HCT116 (cell line): Measurements from ENCODE around the gene APOA1. TPM values are rescaled to one million over a fixed set of nuclear protein-coding genes. Genes with fewer than 3 reads are reported as not detected.

Experiments used
- ATAC-seq: fragments of 200-7000 bp; cut with Tn5 transposase; 2 replicates; pipeline ENCODE4 v1.9.1; 2020; ENCODE audit warnings: mild to moderate bottlenecking, moderate library complexity
- BruUV-seq: library from RNA; stranded (reverse); fragments of 400-500 nt; replicated peaks from 2 replicates; lab custom pipeline; 2021; lab: Mats Ljungman, UMichigan
- CTCF ChIA-PET: fragments of 300-600 bp; sonication (Branson Sonifier 250); formaldehyde crosslinking; loops from one replicate; lab custom pipeline; 2021; ENCODE audit warnings: antibody characterized with exemption; lab: Charles Lee
- POLR2A ChIA-PET: fragments of 300-600, 350-600 bp; sonication (Branson Sonifier 250); formaldehyde crosslinking; loops from one replicate; lab custom pipeline; 2021; ENCODE audit warnings: antibody characterized with exemption; lab: Charles Lee
- RAD21 ChIA-PET, 2 experiments: fragments of 300-600 bp; sonication (Branson Sonifier 250); formaldehyde crosslinking; loops; one replicate each; lab custom pipeline; 2023; ENCODE audit warnings: low total read pairs in 2 of 2; ENCODE audit not compliant: uncharacterized antibody in 2 of 2, unreplicated experiment in 2 of 2, low non-redundant PET in 1 of 2; lab: Charles Lee
- DNase-seq: peaks from one replicate; pipeline ENCODE4 v3.0.0-alpha.2; 2010; ENCODE audit warnings: low read depth, low spot score
- H2AFZ ChIP-seq: fragments of 200-600 bp; shearing (Covaris generic), sonication (generic); 2 replicates; pipeline ENCODE4 v1.6.1; 2017; ENCODE audit warnings: low read depth, mixed run types, mixed read lengths, antibody characterized with exemption, low read length; ENCODE audit not compliant: poor library complexity, severe bottlenecking
- H3K27ac ChIP-seq: 2 replicates; pipeline ENCODE4 v1.5.1; 2012; ENCODE audit warnings: low read depth, low read length
- H3K27me3 ChIP-seq: fragments of 200-600 bp; sonication (generic); 2 replicates; pipeline ENCODE4 v1.6.1; 2016; ENCODE audit warnings: mixed run types, low read length, mixed read lengths; ENCODE audit not compliant: insufficient read depth
- H3K36me3 ChIP-seq, 2 experiments: fragments of 200-500 bp in 1 of 2; fragments of 200-600 bp in 1 of 2; sonication (Bioruptor generic) in 1 of 2; sonication (generic) in 1 of 2; 2 replicates each; pipeline versions ENCODE4 v1.5.1 to v1.6.1; 2014 to 2016; ENCODE audit warnings: low read length in 2 of 2, inconsistent platforms in 1 of 2, mixed read lengths in 1 of 2, mixed run types in 1 of 2; ENCODE audit not compliant: insufficient read depth in 2 of 2, control insufficient read depth in 1 of 2
- H3K4me1 ChIP-seq, 2 experiments: fragments of 200-600 bp in 1 of 2; sonication (generic) in 1 of 2; 2 replicates each; pipeline versions ENCODE4 v1.5.1 to v1.6.1; 2012 to 2017; ENCODE audit warnings: low read length in 2 of 2, inconsistent platforms in 1 of 2, mild to moderate bottlenecking in 1 of 2, mixed read lengths in 1 of 2, mixed run types in 1 of 2, moderate library complexity in 1 of 2; ENCODE audit not compliant: insufficient read depth in 2 of 2, control insufficient read depth in 1 of 2
- H3K4me2 ChIP-seq: fragments of 200-600 bp; sonication (generic); 2 replicates; pipeline ENCODE4 v1.6.1; 2017; ENCODE audit warnings: mixed run types, low read length, mixed read lengths
- H3K4me3 ChIP-seq, 2 experiments: fragments of 200-600 bp in 1 of 2; sonication (generic) in 1 of 2; replicated peaks in 1 of 2; 2 replicates each; pipeline ENCODE4 v1.5.1; 2011 to 2016; ENCODE audit warnings: low read length in 2 of 2, control low read depth in 1 of 2, low read depth in 1 of 2, mild to moderate bottlenecking in 1 of 2, mixed read lengths in 1 of 2, mixed run types in 1 of 2
- H3K79me2 ChIP-seq: fragments of 200-600 bp; sonication (generic); 2 replicates; pipeline ENCODE4 v1.6.1; 2017; ENCODE audit warnings: mild to moderate bottlenecking, mixed run types, low read length, moderate library complexity, mixed read lengths; ENCODE audit not compliant: insufficient read depth
- H3K9ac ChIP-seq: fragments of 200-600 bp; sonication (generic); 2 replicates; pipeline ENCODE4 v1.6.1; 2016; ENCODE audit warnings: low read length, mixed read lengths
- H3K9me2 ChIP-seq: fragments of 200-600 bp; sonication (generic), shearing (Covaris generic); 2 replicates; pipeline ENCODE4 v1.6.1; 2017; ENCODE audit warnings: mixed run types, mild to moderate bottlenecking, moderate library complexity; ENCODE audit not compliant: insufficient read depth
- H3K9me3 ChIP-seq, 2 experiments: fragments of 200-500 bp in 1 of 2; fragments of 200-600 bp in 1 of 2; sonication (Bioruptor generic) in 1 of 2; sonication (generic) in 1 of 2; 2 replicates each; pipeline ENCODE4 v1.6.1; 2014 to 2017; ENCODE audit warnings: low read length in 2 of 2, mixed read lengths in 2 of 2, inconsistent platforms in 1 of 2, low read depth in 1 of 2, mild to moderate bottlenecking in 1 of 2, mixed run types in 1 of 2, moderate library complexity in 1 of 2; ENCODE audit not compliant: control insufficient read depth in 1 of 2, insufficient read depth in 1 of 2
- H4K20me1 ChIP-seq: fragments of 200-600 bp; sonication (generic), shearing (Covaris generic); 2 replicates; pipeline ENCODE4 v1.6.1; 2017; ENCODE audit warnings: mixed run types, mild to moderate bottlenecking, moderate library complexity; ENCODE audit not compliant: insufficient read depth
- CBX3 ChIP-seq: IDR thresholded peaks from 2 replicates; pipeline ENCODE4 v1.6.1; 2012; ENCODE audit warnings: low read depth
- CEBPB ChIP-seq: IDR thresholded peaks from 2 replicates; pipeline ENCODE4 v1.6.1; 2012; ENCODE audit warnings: low read depth
- EGR1 ChIP-seq: IDR thresholded peaks from 2 replicates; pipeline ENCODE4 v1.6.1; 2012; ENCODE audit warnings: low read depth
- ELF1 ChIP-seq: IDR thresholded peaks from 2 replicates; pipeline ENCODE4 v1.6.1; 2012; ENCODE audit warnings: low read depth, borderline replicate concordance
- EZH2 ChIP-seq: fragments of 200-600 bp; sonication (generic); IDR thresholded peaks from 2 replicates; pipeline ENCODE4 v1.6.1; 2017; ENCODE audit warnings: antibody characterized with exemption, mixed run types
- EZH2phosphoT487 ChIP-seq: fragments of 200-600 bp; IDR thresholded peaks from 2 replicates; pipeline ENCODE4 v1.6.1; 2018; ENCODE audit warnings: antibody characterized with exemption, borderline replicate concordance
- FOSL1 ChIP-seq: IDR thresholded peaks from 2 replicates; pipeline ENCODE4 v1.6.1; 2012; ENCODE audit warnings: low read depth
- JUND ChIP-seq: IDR thresholded peaks from 2 replicates; pipeline ENCODE4 v1.6.1; 2012
- POLR2A ChIP-seq: IDR thresholded peaks from 2 replicates; pipeline ENCODE4 v1.7.0; 2011; ENCODE audit warnings: borderline replicate concordance; ENCODE audit not compliant: insufficient read depth, insufficient read length; ENCODE audit errors: extremely low read depth
- POLR2AphosphoS5 ChIP-seq: IDR thresholded peaks from 2 replicates; pipeline ENCODE4 v1.6.1; 2011; ENCODE audit warnings: mild to moderate bottlenecking, low read depth, low read length, moderate library complexity
- RAD21 ChIP-seq: IDR thresholded peaks from 2 replicates; pipeline ENCODE4 v1.6.1; 2012; ENCODE audit warnings: low read depth, mild to moderate bottlenecking
- SIN3A ChIP-seq: IDR thresholded peaks from 2 replicates; pipeline ENCODE4 v1.6.1; 2012; ENCODE audit warnings: low read depth
- SP1 ChIP-seq: IDR thresholded peaks from 2 replicates; pipeline ENCODE4 v1.6.1; 2012; ENCODE audit warnings: low read depth
- YY1 ChIP-seq: IDR thresholded peaks from 2 replicates; pipeline ENCODE4 v1.6.1; 2011; ENCODE audit warnings: low read length, low read depth, moderate library complexity, mild to moderate bottlenecking; ENCODE audit not compliant: insufficient replicate concordance; ENCODE audit errors: extremely low read depth
- ZNF274 ChIP-seq: fragments of 200-500 bp; sonication (Bioruptor generic); IDR thresholded peaks from 2 replicates; pipeline ENCODE4 v1.6.1; 2014; ENCODE audit warnings: mild to moderate bottlenecking, low read depth, low read length, inconsistent platforms
- intact Hi-C: fragments of 100-400 bp; cut with micrococcal nuclease; formaldehyde crosslinking; loops from 2 replicates; pipeline ENCODE4 v1.10.0; 2022
- total RNA-seq: library from RNA; stranded (reverse); gene quantifications from one replicate; pipeline ENCODE4 v1.2.1, GENCODE V29; 2021; ENCODE audit not compliant: unreplicated experiment
- TF ChIP-seq, protein P1 (sequence below): IDR thresholded peaks from 2 replicates; pipeline ENCODE4 v1.6.1; 2012; ENCODE audit warnings: low read depth
- TF ChIP-seq, protein P2 (sequence below): IDR thresholded peaks from 2 replicates; pipeline ENCODE4 v1.6.1; 2012
- TF ChIP-seq, protein P3 (sequence below), 3 experiments: fragments of 200-600 bp in 1 of 3; sonication (generic) in 1 of 3; IDR thresholded peaks in 2 of 3; conservative IDR thresholded peaks in 1 of 3; 2 replicates each; pipeline ENCODE4 v1.5.1; 2012 to 2017; ENCODE audit warnings: low read depth in 2 of 3, low read length in 2 of 3, antibody characterized with exemption in 1 of 3, borderline replicate concordance in 1 of 3, control low read depth in 1 of 3, mild to moderate bottlenecking in 1 of 3, mixed read lengths in 1 of 3, mixed run types in 1 of 3, moderate library complexity in 1 of 3; ENCODE audit not compliant: insufficient read depth in 1 of 3
- TF ChIP-seq, protein P4 (sequence below): IDR thresholded peaks from 2 replicates; pipeline ENCODE4 v1.6.1; 2012

APOA1 gene
- total RNA-seq, 1 experiment from 2014 or later = 2.0 TPM

DNA sequence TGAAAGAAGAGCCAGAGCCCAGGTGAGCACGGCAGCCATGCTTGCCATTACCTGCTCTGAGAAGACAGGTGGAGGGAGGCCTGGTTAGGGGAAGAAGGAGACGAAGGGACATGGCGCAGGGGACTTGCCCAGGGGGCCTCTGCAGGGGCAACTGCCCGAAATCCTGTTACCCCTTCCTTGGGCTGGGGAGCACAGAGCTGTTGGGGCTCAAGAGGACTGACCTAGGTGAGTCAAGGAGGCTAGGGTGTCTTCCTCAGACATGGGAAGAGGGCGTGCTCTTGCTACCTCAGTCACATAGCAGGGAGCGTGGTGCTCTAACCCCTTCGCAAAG is 45.6 kb downstream of the APOA1 start, which contains the start of gene APOA5:
APOA5 (minus strand) TSS at position 67 of the 331 bp plus-strand sequence; CDS start at position 48, 19 bp downstream.
- no peaks in the 10 kb centered on the region for H3K9me2 ChIP-seq
- H3K27me3 ChIP-seq = no peaks in the 10 kb centered on the region
- peaks cover 10 to 35% of the 10 kb centered on the region in 2 experiments for H3K4me1 ChIP-seq
- intact Hi-C loops = loop anchor here (1.0 to 5.0 kb wide), 3 partner anchors 45 to 436 kb away; no protein-coding TSS in a partner anchor
- RAD21 ChIA-PET = interaction anchor here (0.9 to 1.1 kb wide), 4 partner anchors 44 to 435 kb away, joined by 3 to 14 read pairs (median 6); no protein-coding TSS in a partner anchor
- H3K4me2 ChIP-seq = peak within 1 kb of the TSS; percentile 31; the same call in 1 of the 2 replicates
- H3K79me2 ChIP-seq = peaks cover 11% of the 10 kb centered on the region
- H3K36me3 ChIP-seq = no peaks in the 10 kb centered on the region
- H3K4me3 ChIP-seq = no peak within 1 kb of the TSS
- TF ChIP-seq POLR2A (no peak), ZNF274 (no peak), POLR2AphosphoS5 (no peak), EZH2phosphoT487 (no peak), EGR1 (no peak), YY1 (no peak), ELF1 (no peak), EZH2 (no peak), RAD21 (no peak), CEBPB (no peak), CBX3 (no peak), FOSL1 (no peak), SIN3A (no peak), JUND (no peak), SP1 (no peak)
- TF ChIP-seq, protein P1, sequence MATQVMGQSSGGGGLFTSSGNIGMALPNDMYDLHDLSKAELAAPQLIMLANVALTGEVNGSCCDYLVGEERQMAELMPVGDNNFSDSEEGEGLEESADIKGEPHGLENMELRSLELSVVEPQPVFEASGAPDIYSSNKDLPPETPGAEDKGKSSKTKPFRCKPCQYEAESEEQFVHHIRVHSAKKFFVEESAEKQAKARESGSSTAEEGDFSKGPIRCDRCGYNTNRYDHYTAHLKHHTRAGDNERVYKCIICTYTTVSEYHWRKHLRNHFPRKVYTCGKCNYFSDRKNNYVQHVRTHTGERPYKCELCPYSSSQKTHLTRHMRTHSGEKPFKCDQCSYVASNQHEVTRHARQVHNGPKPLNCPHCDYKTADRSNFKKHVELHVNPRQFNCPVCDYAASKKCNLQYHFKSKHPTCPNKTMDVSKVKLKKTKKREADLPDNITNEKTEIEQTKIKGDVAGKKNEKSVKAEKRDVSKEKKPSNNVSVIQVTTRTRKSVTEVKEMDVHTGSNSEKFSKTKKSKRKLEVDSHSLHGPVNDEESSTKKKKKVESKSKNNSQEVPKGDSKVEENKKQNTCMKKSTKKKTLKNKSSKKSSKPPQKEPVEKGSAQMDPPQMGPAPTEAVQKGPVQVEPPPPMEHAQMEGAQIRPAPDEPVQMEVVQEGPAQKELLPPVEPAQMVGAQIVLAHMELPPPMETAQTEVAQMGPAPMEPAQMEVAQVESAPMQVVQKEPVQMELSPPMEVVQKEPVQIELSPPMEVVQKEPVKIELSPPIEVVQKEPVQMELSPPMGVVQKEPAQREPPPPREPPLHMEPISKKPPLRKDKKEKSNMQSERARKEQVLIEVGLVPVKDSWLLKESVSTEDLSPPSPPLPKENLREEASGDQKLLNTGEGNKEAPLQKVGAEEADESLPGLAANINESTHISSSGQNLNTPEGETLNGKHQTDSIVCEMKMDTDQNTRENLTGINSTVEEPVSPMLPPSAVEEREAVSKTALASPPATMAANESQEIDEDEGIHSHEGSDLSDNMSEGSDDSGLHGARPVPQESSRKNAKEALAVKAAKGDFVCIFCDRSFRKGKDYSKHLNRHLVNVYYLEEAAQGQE = no peak
- TF ChIP-seq, protein P2, sequence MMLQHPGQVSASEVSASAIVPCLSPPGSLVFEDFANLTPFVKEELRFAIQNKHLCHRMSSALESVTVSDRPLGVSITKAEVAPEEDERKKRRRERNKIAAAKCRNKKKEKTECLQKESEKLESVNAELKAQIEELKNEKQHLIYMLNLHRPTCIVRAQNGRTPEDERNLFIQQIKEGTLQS = no peak
- TF ChIP-seq, protein P3, sequence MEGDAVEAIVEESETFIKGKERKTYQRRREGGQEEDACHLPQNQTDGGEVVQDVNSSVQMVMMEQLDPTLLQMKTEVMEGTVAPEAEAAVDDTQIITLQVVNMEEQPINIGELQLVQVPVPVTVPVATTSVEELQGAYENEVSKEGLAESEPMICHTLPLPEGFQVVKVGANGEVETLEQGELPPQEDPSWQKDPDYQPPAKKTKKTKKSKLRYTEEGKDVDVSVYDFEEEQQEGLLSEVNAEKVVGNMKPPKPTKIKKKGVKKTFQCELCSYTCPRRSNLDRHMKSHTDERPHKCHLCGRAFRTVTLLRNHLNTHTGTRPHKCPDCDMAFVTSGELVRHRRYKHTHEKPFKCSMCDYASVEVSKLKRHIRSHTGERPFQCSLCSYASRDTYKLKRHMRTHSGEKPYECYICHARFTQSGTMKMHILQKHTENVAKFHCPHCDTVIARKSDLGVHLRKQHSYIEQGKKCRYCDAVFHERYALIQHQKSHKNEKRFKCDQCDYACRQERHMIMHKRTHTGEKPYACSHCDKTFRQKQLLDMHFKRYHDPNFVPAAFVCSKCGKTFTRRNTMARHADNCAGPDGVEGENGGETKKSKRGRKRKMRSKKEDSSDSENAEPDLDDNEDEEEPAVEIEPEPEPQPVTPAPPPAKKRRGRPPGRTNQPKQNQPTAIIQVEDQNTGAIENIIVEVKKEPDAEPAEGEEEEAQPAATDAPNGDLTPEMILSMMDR (IDR thresholded peaks at IDR 0.05 in 2 of 3, conservative IDR thresholded peaks at IDR 0.05 in 1 of 3; ENCODE audit: borderline replicate concordance in 1 of 3, insufficient read depth in 1 of 3, low read depth in 2 of 3, low read length in 2 of 3) = no peak
- TF ChIP-seq, protein P4, sequence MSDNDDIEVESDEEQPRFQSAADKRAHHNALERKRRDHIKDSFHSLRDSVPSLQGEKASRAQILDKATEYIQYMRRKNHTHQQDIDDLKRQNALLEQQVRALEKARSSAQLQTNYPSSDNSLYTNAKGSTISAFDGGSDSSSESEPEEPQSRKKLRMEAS = no peak
- ATAC-seq = no peak
- no peaks in the 10 kb centered on the region for H4K20me1 ChIP-seq
- POLR2A ChIA-PET = interaction anchor here (0.6 to 1.4 kb wide), 2 partner anchors 44 to 307 kb away, joined by 5 to 9 read pairs; partner anchors contain the start of gene SIK3
- CTCF ChIA-PET = interaction anchor here (0.6 to 2.9 kb wide), 23 partner anchors 8 to 435 kb away, joined by 3 to 58 read pairs (median 4); partner anchors contain the start of genes APOA1, PAFAH1B2 and SIK3
- no peak within 1 kb of the TSS for H3K27ac ChIP-seq
- no peak for DNase-seq
- peak within 1 kb of the TSS; percentile 57 for H2AFZ ChIP-seq
- H3K9ac ChIP-seq = no peak within 1 kb of the TSS
- no peaks in the 10 kb centered on the region for H3K9me3 ChIP-seq
- no TSS peak for BruUV-seq
